Heart left ventricle (tissue), 16 donors: Measurements from ENCODE around the gene FAXDC2. TPM values are rescaled to one million over a fixed set of nuclear protein-coding genes. Genes with fewer than 3 reads are reported as not detected.

Experiments used
- ATAC-seq, 4 donors: fragments of 200-7000 bp; cut with Tn5 transposase; one replicate each; pipeline ENCODE4 v1.9.1; 2020 to 2022; ENCODE audit warnings: moderate library complexity in 4 of 4, mild to moderate bottlenecking in 3 of 4, moderate number of reproducible peaks in 1 of 4
- DNase-seq, 5 donors: peaks; one replicate each; pipeline ENCODE4 v3.0.0-alpha.2; 2020
- H3K27ac ChIP-seq, 12 donors: fragments of 200-600 bp; sonication (generic) in 4 of 12; one replicate each; pipeline versions ENCODE4 v1.5.0 to v1.8.0; 2016 to 2022; ENCODE audit warnings: mild to moderate bottlenecking in 2 of 12
- H3K27me3 ChIP-seq, 9 donors: fragments of 200-600 bp; sonication (generic) in 2 of 9; one replicate each; pipeline versions ENCODE4 v1.5.1 to v1.8.0; 2016 to 2022; ENCODE audit warnings: mild to moderate bottlenecking in 3 of 9
- H3K36me3 ChIP-seq, 9 donors: fragments of 200-600 bp; sonication (generic) in 2 of 9; one replicate each; pipeline versions ENCODE4 v1.5.0 to v1.8.0; 2018 to 2022; ENCODE audit warnings: mild to moderate bottlenecking in 2 of 9
- H3K4me1 ChIP-seq, 12 donors: fragments of 200-600 bp; sonication (generic) in 4 of 12; one replicate each; pipeline versions ENCODE4 v1.5.0 to v1.8.0; 2016 to 2022; ENCODE audit warnings: mild to moderate bottlenecking in 3 of 12
- H3K4me3 ChIP-seq, 12 donors: fragments of 200-600 bp; sonication (generic) in 4 of 12; one replicate each; pipeline versions ENCODE4 v1.5.0 to v1.8.0; 2017 to 2022; ENCODE audit warnings: mild to moderate bottlenecking in 9 of 12, moderate library complexity in 4 of 12
- H3K9me3 ChIP-seq, 12 donors: fragments of 200-600 bp; sonication (generic) in 4 of 12; one replicate each; pipeline versions ENCODE4 v1.5.0 to v1.8.0; 2016 to 2022; ENCODE audit warnings: mild to moderate bottlenecking in 1 of 12
- CTCF ChIP-seq, 12 donors: fragments of 200-600 bp; sonication (generic) in 4 of 12; IDR thresholded peaks; one replicate each; pipeline versions ENCODE4 v1.5.0 to v1.8.0; 2018 to 2022; ENCODE audit warnings: antibody characterized with exemption in 12 of 12, mild to moderate bottlenecking in 5 of 12
- POLR2A ChIP-seq, 2 donors: fragments of 450-650 bp; IDR thresholded peaks; one replicate each; pipeline ENCODE4 v1.6.1; 2017; ENCODE audit warnings: antibody characterized with exemption in 2 of 2, mild to moderate bottlenecking in 2 of 2, moderate library complexity in 2 of 2
- WGBS, 4 donors: extraction: QIAGEN DNeasy Blood & Tissue Kit in 2 of 4; methylation state at CpG; one replicate each; pipeline versions ENCODE4 v1.1.5 to v1.1.7; 2013 to 2018; 5-methylcytosine and 5-hydroxymethylcytosine counted together
- intact Hi-C, 10 donors: fragments of 100-400 bp; cut with DNase I; formaldehyde crosslinking; loops; one replicate each; pipeline versions ENCODE4 v1.11.1 to v1.14.2; 2022
- polyA plus RNA-seq, 2 donors: library from polyadenylated mRNA; stranded (reverse); fragments of 200-250 nt; gene quantifications; one replicate each; pipeline ENCODE4 v1.2.3, GENCODE V29; 2013
- total RNA-seq, 9 donors: library from RNA; depleted of rRNA in 2 of 9; stranded (reverse); fragments of >200 nt in 2 of 9; fragmentation: NEBNext Ultra II Directional in 3 of 9; extraction: Animal tissue kit (Norgen Biotek cat#: 25700) in 3 of 9; gene quantifications; one replicate each; pipeline versions ENCODE4 v1.1.0 to v1.2.4, GENCODE V29; 2016 to 2023
- donor health status: ischemic (EF 13 %, LVEDD 7.1; RV severe dilation, severe dysfunction).
- donor health status: healthy with polysubstance abuse.
- donor health status: DM: no; HTN: yes; CAD: no.
- donor health status: DM: no; HTN: no; CAD: no.
- donor health status: ischemic (EF 25% LVEDD 6.9; RV normal size, moderate dysfunction).
- donor health status: ischemic (EF 25% LVEDD 5.7; RV mildly dilated, moderate dysfunction).
- donor health status: healthy.
- donor health status: DM: yes; HTN: yes; CAD: no.
- donor health status: ischemic (EF 35%, LVEDD 5.7; RV mildly dilated, moderate dysfunction).
- donor health status: nonischemic (EF 11% LVEDD 7.7; RV severe dilation, severe dysfunction).
- donor health status: DM: yes; HTN: yes; CAD: no.
- donor health status: PGD.
- donor health status: ischemic (EF 29% LVEDD 5.4; RV normal size, mild dysfunction).
- donor health status: nonischemic (EF 23%, LVEDD 6.1; RV moderate dilation, normal function).

FAXDC2 gene
- total and polyA plus RNA-seq, 11 donors: 5.3 to 39.5 (median 21.9) TPM

- peak overlapping the region in 1 of 12 donors; percentile 29 for H3K27ac ChIP-seq
- DNase-seq (no peak), ATAC-seq (no peak)
- H3K4me1 ChIP-seq: peaks cover 0 to 15% (median 4%) of the 10 kb centered on the region in 12 donors
- peaks cover 0 to 39% (median 38%) of the 10 kb centered on the region in 9 donors for H3K36me3 ChIP-seq
- H3K9me3 ChIP-seq: peaks cover 0 to 28% (median 10%) of the 10 kb centered on the region in 12 donors
- H3K4me3 ChIP-seq: no peak overlapping the region
- 92 to 94% (median 94%) methylated on average over 14 of the region's 14 CpGs for WGBS, 4 donors
- H3K27me3 ChIP-seq: no peaks in the 10 kb centered on the region
- intact Hi-C loops: no loop called here
- no peak for TF ChIP-seq CTCF (IDR thresholded peaks at IDR 0.05)
- no peak for TF ChIP-seq POLR2A (IDR thresholded peaks at IDR 0.05)
These were observed 28.4 kb upstream of the FAXDC2 start for GRCh38 chr5:154878642-154879335.

GRCh38 chr5:154873791-154874331 is 23.5 kb upstream of the FAXDC2 start:
- DNase-seq (no peak), ATAC-seq (no peak)
- H3K4me3 ChIP-seq: no peak overlapping the region
- 84 to 87% (median 85%) methylated on average over 5 of the region's 5 CpGs for whole genome bisulfite sequencing, 4 donors
- intact Hi-C loops: no loop called here
- no peaks in the 10 kb centered on the region for H3K4me1 ChIP-seq
- TF ChIP-seq CTCF (IDR thresholded peaks at IDR 0.05) (no peak), POLR2A (IDR thresholded peaks at IDR 0.05) (no peak)
- peak overlapping the region in 2 of 12 donors; percentile 18 to 48 for H3K27ac ChIP-seq
- no peaks in the 10 kb centered on the region for H3K27me3 ChIP-seq
- H3K9me3 ChIP-seq: peaks cover 0 to 18% (median 7%) of the 10 kb centered on the region in 12 donors
- H3K36me3 ChIP-seq: peaks cover 3 to 81% (median 75%) of the 10 kb centered on the region in 9 donors

GRCh38 chr5:154871734-154872133 is 21.3 kb upstream of the FAXDC2 start:
- intact Hi-C loops: no loop called here
- Histone ChIP-seq H3K9me3 (no peaks in the 10 kb centered on the region), H3K27me3 (no peaks in the 10 kb centered on the region), H3K4me1 (peaks cover 0 to 3% (median 0%) of the 10 kb centered on the region in 12 donors), H3K27ac (peak overlapping the region in 1 of 12 donors; percentile 53), H3K36me3 (peaks cover 3 to 94% (median 82%) of the 10 kb centered on the region in 9 donors), H3K4me3 (no peak overlapping the region)
- WGBS, 4 donors: 90 to 93% (median 92%) methylated on average over 4 of the region's 4 CpGs
- ATAC-seq (no peak), DNase-seq (no peak)
- no peak for TF ChIP-seq POLR2A (IDR thresholded peaks at IDR 0.05)
- TF ChIP-seq CTCF (IDR thresholded peaks at IDR 0.05): no peak

DNA sequence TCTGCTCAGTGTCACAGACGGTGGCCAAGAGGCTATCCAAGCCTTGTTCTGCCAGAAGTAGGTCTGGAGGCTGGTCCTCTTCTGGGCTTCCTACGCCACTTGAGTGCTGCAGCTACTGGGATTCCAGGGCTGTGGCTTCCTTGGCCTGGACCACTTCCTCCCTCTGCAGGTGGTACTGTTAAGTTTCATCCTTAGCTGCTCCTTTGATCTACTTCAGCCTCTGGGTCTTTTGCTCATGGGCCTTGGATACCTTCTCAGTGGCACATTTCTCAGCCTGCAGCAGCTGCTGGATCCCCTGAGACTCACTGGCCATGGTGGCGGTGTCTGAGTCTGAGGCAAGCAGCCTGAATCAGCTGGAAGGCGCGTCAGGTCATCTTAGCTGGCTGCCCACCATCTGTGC is 18.3 kb upstream of the FAXDC2 start:
- H3K4me1 ChIP-seq: peaks cover 0 to 3% (median 0%) of the 10 kb centered on the region in 12 donors
- H3K27ac ChIP-seq: no peak overlapping the region
- peak in 3 of 4 donors; percentile 34 to 54 (median 53) for ATAC-seq
- TF ChIP-seq POLR2A (IDR thresholded peaks at IDR 0.05) (no peak), CTCF (IDR thresholded peaks at IDR 0.05) (peak in 1 of 12 donors; percentile 25)
- no peaks in the 10 kb centered on the region for H3K27me3 ChIP-seq
- H3K9me3 ChIP-seq: no peaks in the 10 kb centered on the region
- peaks cover 3 to 94% (median 77%) of the 10 kb centered on the region in 9 donors for H3K36me3 ChIP-seq
- intact Hi-C loops: no loop called here
- 74 to 83% (median 82%) methylated on average over 5 of the region's 5 CpGs for WGBS, 4 donors
- no peak for DNase-seq
- H3K4me3 ChIP-seq: no peak overlapping the region
